GM19023 (cell line): ENCODE data around the gene SREK1IP1.
"Not testable (repeated sequence)": the region's sequence is repeated elsewhere in the genome, so short reads cannot be mapped to it uniquely, and the experiment has no call there.

Experiments
- ATAC-seq: cut with Tn5 transposase; IDR thresholded peaks from one replicate; pipeline ENCODE4 v1.9.1; 2021; ENCODE audit warnings: mild to moderate bottlenecking, moderate library complexity; ENCODE audit not compliant: unreplicated experiment

SREK1IP1 gene

DNA sequence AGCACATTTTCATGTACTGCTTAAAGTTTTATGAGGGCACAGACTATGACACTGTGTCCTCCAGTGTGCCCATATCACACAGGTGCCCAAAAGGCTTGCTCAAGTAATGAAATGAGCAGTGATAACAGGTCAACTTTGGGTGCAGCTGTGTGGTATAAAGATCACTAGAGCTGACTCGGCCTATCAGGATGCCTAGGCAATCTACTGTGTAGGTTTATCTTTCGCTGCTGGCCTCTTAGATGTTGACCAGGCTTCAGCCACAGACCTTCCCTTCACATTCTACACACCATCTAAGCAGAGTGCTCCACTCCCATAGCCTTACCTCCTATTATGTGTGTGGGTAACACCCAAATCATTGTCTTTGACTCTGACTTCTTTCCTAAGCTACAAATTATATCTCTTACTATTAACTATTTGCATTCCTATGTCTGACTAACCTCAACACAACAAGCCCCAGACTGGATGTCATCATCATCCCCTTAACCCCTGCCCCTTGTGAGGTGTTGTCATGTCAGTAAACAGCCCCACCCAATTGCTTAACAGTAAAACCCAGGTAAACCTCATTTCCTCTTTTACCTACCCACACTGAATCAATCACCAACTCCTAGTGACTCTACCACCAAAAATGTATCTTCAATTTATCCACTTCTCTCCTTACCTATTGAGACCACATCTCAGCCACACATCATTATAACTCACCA is 2.5 kb downstream of the SREK1IP1 start:
- ATAC-seq: no peak

DNA sequence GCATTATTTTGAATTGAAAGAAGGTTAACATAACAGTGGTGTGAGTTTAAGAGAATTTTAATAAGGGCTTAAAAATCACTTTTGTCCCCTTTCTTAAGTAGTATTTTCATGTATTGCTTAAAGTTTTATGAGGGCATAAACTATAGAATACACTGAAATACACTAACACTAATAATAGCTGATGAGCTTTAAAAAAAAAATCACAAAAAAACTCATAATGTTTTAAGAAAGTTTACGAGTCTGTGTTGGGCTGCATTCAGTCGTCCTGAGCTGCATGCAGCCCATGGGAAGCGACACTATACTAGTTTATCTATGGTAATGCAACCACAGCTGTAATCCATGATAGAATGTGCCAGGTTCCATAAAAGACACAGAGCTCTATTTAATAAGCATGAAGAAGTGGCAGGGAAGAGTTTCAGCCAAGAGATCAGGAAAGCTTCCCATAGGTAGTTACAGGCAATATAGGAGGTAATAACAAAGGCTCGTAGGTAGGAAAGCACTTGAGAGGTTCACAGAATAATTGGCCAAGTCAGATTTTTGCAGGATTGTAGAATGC is 4.5 kb downstream of the SREK1IP1 start:
- no peak for ATAC-seq

DNA sequence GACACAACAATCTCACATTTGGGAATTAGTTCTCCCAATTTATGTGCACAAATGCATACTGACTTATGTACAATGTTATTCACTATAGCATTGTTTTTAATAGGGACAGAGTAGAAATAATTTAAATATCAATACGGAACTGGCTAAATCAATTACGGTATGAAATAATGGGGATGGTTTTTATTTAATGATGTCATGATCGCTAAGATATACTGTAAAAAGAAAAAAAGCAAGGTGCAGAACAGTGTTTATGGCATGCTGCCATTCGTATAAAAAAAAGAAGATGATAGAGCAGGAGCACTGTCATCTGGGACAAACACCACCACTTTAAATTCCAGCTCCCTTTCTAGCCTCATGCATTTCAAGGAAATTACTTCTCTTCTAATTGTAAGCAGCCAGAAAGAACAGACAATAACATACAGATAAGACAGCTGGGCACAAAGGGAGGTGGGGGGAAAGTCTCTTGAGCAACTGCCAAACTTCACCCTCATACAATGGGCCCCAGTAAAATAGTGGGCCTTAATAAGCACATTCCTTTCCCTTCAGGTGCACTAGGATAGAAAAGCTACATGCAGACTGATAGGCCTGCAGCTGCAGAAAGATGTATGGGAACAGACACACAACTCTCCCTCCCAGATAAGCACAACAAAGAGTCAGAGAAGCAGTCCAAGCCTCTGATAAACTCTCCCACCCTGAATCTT is 8.4 kb downstream of the SREK1IP1 start:
- no peak for ATAC-seq

DNA sequence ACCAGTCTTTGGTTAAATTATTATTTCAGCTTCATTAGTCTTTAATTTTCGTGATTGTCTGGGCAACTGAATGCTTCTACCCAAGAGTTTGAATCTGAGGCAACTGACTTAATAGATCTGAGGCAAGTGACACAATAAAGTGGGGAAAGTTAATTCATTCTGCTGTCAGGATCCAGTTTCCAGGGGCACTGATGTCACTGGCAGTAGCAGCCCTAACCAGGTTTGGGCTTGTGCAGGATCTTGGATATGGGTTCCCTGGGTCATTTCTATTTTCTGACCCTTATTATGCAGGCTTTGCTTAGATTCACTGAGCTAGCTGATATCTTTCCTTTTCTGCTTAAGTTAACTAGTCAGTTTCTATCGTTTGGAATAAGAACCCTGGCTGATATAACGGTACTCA is 9.6 kb downstream of the SREK1IP1 start:
- no peak for ATAC-seq

DNA sequence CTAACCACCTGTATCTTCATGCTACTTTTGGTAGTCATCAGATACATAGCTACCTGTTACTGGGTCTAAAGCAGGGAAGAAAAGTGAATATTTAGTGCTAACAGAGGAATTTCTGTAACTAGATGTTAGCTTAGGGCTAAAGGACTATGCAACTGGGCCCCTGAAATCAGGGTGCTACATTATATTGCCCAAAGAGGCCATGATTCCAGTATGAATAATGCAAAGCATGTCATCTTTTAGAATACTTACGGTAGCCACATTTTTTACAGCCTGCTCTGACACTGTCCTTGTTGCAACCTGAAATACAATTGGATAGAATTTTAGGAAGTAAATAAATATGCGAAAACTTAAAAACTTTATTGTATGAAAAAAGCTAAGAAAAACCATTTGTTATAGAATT is 14.4 kb downstream of the SREK1IP1 start:
- no peak for ATAC-seq

DNA sequence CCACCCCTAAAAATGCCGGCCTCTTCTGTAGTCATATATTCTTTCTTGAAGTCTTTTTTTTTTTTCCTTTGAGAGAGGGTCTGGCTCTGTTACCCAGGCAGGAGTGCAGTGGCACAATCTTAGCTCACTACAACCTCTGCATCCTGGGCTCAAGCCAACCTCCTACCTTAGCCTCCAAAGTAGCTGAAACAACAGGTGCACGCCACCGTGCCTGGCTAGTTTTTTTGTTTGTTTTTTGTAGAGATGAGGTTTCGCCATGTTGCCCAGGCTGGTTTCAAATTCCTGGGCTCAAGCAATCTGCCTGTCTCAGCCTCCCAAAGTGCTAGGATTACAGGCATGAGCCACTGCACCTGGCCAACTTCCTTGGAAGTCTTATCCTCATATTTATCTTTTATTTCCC is 19.1 kb downstream of the SREK1IP1 start:
- no peak for ATAC-seq

DNA sequence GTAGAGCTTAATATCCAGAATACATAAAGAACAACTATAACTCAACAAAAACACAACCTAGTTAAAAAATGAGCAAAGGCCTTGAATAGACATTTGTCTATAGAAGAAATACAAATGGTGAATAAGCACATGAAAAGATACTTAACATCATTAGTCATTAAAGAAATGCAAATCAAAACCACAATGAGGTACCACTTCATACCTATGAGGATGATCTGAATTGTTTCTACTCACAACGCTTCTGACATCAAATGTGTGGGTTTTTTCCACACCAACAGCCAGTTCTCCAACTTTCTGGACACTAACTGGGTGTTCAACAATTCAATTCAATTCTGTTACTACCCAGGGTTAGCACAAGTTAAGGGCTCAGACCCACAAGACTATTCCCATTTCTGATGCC is 22.0 kb downstream of the SREK1IP1 start:
- ATAC-seq: no peak

DNA sequence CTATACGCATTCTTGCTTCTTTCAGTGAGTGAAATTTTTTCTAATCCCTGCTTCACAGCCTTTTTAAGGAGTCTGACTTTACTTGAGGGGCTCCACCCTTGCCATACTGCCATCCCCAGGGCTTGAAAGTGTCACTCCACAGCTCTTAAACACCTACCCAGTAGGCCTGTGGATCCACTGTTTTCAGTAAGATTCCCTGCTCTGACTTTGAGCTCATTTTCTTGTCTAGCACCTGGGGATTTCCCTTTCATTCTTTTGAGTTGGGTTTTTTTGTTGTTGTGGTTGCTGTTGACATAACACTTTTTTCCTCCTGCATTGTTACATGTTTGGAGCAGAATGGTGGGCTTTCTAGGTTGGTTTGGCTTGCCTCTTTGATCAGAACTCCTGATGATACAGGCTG is 23.6 kb downstream of the SREK1IP1 start:
- no peak for ATAC-seq

DNA sequence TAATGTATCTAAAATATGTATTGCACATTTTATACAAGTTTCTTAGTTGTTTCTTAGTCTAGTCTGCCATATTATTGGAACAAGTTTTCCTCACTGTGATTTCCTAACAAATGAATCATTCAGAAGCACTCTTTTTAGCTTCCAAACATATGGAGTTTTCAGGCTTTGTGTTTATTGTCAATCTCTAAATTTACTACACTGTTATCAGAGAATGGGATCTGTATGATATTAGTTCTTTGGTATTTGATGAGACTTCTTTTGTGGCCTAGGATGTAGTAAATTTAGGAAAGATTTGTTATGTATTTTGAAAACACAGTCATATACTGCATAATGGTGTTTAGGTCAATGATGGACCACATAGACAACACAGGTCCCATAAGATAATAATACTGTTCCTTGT is 25.7 kb downstream of the SREK1IP1 start:
- no peak for ATAC-seq

DNA sequence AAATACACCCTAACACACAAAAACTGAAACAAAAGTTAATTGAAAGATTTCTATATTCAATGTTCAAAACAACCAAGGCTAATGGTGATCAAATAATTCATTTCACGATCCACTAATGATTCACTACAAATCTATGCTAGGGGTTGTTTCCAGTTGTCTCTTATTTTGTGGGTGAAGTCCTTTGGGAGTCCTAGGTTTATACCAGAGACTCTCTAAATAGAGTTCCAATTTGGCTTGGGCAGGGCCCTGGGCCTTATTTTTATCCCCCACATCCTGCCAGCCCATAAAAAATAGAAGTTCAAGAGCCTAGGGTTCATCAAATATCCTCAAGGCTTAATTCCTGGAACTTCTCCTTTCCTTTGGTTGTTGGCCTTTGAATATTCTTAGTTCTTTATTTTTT is 26.1 kb downstream of the SREK1IP1 start:
- no peak for ATAC-seq

DNA sequence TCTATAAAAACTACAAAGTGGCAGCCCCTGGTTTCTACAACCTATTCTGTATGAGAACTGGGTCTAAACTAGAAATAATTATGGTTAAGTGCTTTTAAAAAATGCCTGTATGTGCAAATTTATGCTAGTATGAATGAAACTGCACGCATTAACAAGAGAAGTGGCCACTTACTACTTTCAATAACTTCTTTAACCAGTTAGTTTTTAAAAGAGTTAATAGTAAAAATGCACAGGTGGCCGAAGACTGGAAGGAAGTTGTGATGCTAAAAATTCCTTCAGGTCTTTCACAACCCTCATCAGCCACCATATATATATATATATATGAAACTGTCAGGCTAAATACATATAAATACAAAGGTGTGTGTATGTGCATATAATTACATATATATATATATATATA is 41.3 kb downstream of the SREK1IP1 start:
- ATAC-seq: no peak

DNA sequence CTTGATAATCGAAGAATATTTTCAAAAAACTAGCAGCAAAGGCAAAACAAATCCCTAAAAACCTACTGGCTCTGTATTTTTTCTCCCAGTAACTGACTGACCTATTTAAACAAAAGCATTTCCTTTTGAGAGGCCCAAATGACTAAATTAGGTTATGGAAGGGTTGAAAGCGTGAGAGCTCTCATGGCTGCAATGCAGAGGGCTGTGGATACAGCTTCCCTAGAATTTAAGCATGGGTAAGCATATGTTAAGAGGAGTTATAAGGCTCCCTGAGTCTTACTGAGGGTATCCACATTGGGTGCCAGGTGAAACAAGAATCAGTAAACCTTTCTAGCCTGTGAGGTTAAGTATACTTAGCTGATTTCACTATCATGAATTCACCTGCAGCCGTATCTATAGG is 45.9 kb downstream of the SREK1IP1 start:
- no peak for ATAC-seq

DNA sequence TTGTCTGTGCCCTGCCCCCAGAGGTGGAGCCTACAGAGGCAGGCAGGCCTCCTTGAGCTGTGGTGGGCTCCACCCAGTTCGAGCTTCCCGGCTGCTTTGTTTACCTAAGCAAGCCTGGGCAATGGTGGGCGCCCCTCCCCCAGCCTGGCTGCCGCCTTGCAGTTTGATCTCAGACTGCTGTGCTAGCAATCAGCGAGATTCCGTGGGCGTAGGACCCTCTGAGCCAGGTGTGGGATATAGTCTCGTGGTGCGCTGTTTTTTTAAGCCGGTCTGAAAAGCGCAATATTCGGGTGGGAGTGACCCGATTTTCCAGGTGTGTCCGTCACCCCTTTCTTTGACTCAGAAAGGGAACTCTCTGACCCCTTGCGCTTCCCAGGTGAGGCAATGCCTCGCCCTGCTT is 54.0 kb downstream of the SREK1IP1 start:
- not testable (repeated sequence) for ATAC-seq

DNA sequence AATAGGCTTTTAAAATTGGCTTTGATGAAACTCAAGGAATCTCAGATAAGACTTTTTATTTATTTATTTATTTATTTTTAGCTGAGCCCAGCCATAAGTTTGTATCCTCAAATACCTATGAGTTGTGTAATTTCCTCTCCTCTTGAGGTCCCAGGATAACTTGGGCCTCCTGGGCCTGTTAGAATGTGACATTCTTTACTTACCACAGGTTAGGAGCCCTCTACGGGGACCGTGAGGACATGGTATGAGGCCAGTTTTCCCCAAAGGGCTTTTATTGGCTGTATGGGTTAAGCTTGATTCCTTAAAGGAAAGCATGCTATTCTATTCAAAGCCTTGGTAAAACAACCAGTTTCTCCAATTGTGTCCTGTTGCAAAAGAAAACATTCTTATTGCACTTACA is 61.3 kb downstream of the SREK1IP1 start:
- no peak for ATAC-seq

DNA sequence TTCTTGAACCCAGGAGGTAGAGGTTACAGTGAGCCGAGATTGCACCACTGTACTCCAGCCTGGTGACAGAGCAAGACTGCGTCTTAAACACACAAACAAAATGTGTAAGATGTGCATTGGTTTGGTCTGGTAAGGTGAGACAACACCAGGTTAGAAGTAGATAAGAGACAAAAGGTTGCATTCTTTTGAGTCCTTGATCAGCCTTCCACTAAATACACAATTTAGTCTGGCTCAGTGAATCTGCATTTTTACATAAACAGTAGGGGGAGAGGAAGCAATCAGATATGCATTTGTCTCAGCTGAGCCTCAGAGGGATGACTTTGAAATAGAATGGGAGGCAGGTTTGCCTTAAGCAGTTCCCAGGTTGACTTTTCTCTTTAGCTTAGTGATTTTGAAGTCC is 62.4 kb downstream of the SREK1IP1 start:
- ATAC-seq: not testable (repeated sequence)

DNA sequence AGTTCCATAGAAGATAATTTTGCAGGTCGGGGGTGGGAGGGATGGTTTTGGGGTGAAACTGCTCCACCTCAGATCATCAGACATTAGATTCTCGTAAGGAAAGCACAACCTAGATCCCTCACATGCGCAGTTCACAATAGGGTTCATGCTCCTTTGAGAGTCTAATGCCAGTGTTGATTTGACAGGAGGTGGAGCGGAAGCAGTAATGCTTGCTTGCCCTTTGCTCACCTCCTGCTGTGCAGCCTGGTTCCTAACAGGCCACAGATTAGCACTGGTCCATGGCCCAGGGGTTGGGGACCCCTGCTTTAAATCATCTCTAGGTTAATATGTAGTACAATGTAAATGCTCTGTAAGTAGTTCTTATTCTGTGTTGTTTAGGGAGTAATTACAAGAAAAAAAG is 67.7 kb downstream of the SREK1IP1 start:
- no peak for ATAC-seq

DNA sequence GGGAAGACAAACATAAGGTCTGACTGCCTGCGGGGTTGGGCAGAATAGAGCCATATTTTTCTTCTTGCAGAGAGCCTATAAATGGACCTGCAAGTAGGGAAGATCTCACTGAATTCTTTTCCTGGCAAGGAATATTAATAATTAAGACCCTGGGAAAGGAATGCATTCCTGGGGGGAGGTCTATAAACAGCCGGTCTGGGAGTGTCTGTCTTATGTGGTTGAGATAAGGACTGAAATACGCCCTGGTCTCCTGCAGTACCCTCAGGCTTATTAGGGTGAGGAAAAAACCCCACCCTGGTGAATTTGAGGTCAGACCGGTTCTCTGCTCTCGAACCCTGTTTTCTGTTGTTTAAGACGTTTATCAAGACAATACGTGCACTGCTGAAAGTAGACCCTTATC is 72.1 kb downstream of the SREK1IP1 start:
- ATAC-seq: not testable (repeated sequence)

DNA sequence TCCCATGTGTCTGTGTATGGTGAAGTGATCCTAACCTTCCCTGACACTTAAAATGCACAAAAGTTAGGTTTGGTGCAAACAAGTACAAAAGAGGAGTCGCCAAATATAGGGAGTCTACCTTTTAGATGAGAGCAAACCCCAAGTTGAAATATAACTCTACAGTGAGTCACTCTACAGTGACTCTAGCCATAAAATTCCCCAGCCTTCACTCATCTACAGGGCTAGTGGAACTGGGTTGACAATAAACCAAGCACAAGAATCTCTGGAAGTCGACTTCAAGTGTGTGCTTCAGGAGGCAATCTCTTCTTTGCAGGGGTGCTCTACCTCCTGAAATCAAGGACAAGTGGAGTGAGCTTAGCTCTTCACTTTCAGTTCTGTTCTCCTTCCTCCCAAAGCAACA is 74.9 kb downstream of the SREK1IP1 start:
- no peak for ATAC-seq

DNA sequence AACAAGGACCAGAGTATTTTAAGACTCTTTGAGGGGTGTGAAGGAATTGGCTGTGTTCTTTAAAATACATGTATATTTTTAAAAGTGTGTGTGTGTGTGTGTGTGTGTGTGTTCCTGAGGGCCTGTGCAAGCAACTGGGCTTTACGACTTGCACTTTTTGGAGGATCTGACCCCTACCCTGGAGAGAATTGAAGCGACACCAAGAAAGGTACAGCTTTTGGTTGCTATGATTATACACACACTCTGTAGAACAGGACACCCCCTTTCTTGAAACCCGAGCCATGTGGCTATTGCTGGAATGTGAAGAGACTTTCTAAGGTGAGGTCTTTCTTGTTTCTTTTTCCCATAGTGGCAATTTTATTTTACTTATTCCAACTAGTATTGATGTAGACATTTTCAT is 77.2 kb downstream of the SREK1IP1 start:
- ATAC-seq: no peak

DNA sequence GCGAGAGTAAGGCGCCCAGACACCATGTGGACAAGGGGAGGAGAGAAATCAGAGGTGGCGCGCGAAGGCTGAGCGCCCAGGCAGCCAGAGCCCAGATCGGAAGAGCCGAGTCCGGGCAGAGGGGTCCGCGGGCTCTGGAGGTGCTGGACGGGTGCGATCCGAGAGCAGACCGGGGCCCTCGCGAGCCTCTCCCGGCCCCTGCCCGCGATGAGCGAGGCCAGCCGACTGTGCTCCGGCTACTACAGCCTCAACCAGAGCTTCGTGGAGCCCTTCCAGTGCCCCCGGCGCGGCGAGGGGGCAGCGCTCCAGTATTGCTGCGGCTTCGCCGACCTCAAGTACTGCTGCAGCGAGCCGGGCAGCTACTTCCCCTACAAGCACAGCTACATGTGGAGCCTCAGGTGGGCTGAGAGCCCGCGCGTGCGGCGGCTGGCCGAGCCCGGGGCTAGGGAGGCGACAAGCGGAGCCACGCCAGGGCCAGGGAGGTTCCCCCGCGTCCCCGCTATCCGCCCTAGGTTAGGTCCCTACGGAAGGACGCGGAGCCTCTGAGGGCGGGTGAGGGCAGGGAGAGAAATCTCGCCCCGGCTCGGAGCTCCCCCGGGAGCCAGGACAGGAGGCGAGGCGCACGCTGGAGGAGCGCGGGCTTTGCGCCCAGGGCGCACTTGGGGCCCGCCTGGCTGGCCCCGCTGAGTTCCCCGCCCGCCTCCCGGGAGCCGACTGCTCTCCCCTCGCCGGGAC is 77.9 kb downstream of the SREK1IP1 start, which contains the start of gene SHISAL2B:
Gene SHISAL2B (plus strand): TSS at position 87 of the 735 bp plus-strand sequence. CDS start 121 bp downstream, at position 208.
- ATAC-seq: no peak

DNA sequence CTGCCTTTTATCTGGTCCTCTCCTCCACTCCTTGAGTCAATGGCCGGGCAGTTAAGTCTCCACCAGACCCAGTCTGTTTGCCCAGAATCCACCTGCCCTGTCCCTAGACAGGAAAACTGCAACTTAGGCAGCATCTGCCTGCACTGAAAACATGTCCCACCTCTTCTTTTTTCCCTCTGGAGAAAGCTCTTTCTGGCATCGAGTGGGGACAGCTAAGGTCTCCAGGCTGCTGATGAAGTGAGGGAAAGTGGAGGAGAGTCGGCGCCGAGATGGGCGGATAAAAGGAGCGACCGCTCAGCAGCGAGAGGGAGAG is 78.4 kb downstream of the SREK1IP1 start:
- ATAC-seq: no peak

DNA sequence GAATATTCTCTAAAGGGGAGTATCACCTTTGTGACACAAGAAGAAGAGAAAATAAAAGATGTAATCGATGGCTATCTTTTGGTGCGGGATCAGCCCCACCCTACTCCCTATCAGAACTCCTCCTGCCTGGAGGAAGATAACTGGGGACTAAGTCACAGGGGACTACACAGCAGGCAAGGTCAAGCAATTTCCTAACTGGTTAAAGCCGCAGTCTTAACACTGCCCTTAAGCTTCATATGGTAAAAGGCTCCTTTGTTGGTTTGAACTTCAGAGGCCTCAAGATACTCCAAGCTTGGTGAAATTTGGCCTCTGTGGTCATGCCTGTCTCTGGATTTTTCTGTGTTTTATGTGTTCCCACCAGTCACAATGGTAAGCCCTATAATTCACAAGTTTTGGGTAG is 79.5 kb downstream of the SREK1IP1 start:
- ATAC-seq: no peak
